ENCODE measurements around the gene CLDN20.

Gene CLDN20

GRCh38 chr6:155262655-155263054, 1.2 kb upstream of the CLDN20 start:
- H3K9me3 ChIP-seq (ENCODE audit: control insufficient read depth, insufficient read depth, low read depth, low read length): no peaks in the 10 kb centered on the region
- H3K27ac ChIP-seq (ENCODE audit: extremely low read depth, low read depth, low read length): no peak overlapping the region
- H3K36me3 ChIP-seq (ENCODE audit: control insufficient read depth in 2 of 2, insufficient read depth in 1 of 2, low read length in 2 of 2): peaks cover 0 to 62% of the 10 kb centered on the region in 2 experiments; a peak in 2 of 3 replicates
- ChIA-PET POLR2A (no interaction called here), CTCF (no interaction called here)
- H3K4me3 ChIP-seq (ENCODE audit: low read depth, low read length): no peak overlapping the region
- TF ChIP-seq ELK4 (IDR thresholded peaks at IDR 0.05; ENCODE audit: borderline replicate concordance, low read depth, low read length): no peak
- no peak for TF ChIP-seq ZNF132 (tag by site-specific recombination; IDR thresholded peaks at IDR 0.05; ENCODE audit: borderline replicate concordance)
- TF ChIP-seq ZNF140 (tag by site-specific recombination; IDR thresholded peaks at IDR 0.05): no peak
- no peaks in the 10 kb centered on the region for H3K4me1 ChIP-seq (ENCODE audit: control insufficient read depth, insufficient read depth, low read length)

- ChIA-PET CTCF (interaction anchor here (0.6 to 0.7 kb wide), 2 partner anchors 56 to 338 kb away, joined by 3 to 4 read pairs; no protein-coding TSS in a partner anchor), POLR2A (no interaction called here)
- no peak overlapping the region for H3K27ac ChIP-seq (ENCODE audit: extremely low read depth, low read depth, low read length)
- peaks cover 0 to 43% of the 10 kb centered on the region in 2 experiments; a peak in 2 of 3 replicates for H3K36me3 ChIP-seq (ENCODE audit: control insufficient read depth in 2 of 2, insufficient read depth in 1 of 2, low read length in 2 of 2)
- no peaks in the 10 kb centered on the region for H3K4me1 ChIP-seq (ENCODE audit: control insufficient read depth, insufficient read depth, low read length)
- no peaks in the 10 kb centered on the region for H3K9me3 ChIP-seq (ENCODE audit: control insufficient read depth, insufficient read depth, low read depth, low read length)
- no peak for TF ChIP-seq FEZF1 (tag by site-specific recombination; IDR thresholded peaks at IDR 0.05)
- H3K4me3 ChIP-seq (ENCODE audit: low read depth, low read length): no peak overlapping the region
Observed at GRCh38 chr6:155264693-155265320, 994 bp downstream of the CLDN20 start.

GRCh38 chr6:155265843-155266535, 2.2 kb downstream of the CLDN20 start:
- TF ChIP-seq ZNF10 (tag by site-specific recombination; IDR thresholded peaks at IDR 0.05): peak; percentile 82
- TF ChIP-seq PRDM2 (tag by site-specific recombination; IDR thresholded peaks at IDR 0.05; ENCODE audit: borderline replicate concordance): no peak
- Histone ChIP-seq H3K27ac (ENCODE audit: extremely low read depth, low read depth, low read length) (no peak overlapping the region), H3K4me1 (ENCODE audit: control insufficient read depth, insufficient read depth, low read length) (no peaks in the 10 kb centered on the region), H3K36me3 (ENCODE audit: control insufficient read depth in 2 of 2, insufficient read depth in 1 of 2, low read length in 2 of 2) (peaks cover 0 to 43% of the 10 kb centered on the region in 2 experiments; a peak in 2 of 3 replicates), H3K9me3 (ENCODE audit: control insufficient read depth, insufficient read depth, low read depth, low read length) (no peaks in the 10 kb centered on the region), H3K4me3 (ENCODE audit: low read depth, low read length) (no peak overlapping the region)
- ChIA-PET CTCF (interaction anchor here (0.7 kb wide), 1 partner anchor 55 kb away, joined by 3 read pairs; no protein-coding TSS in a partner anchor), POLR2A (no interaction called here)

GRCh38 chr6:155267411-155267810, 3.6 kb downstream of the CLDN20 start:
- H3K36me3 ChIP-seq (ENCODE audit: control insufficient read depth in 2 of 2, insufficient read depth in 1 of 2, low read length in 2 of 2): peaks cover 0 to 34% of the 10 kb centered on the region in 2 experiments; a peak in 2 of 3 replicates
- H3K27ac ChIP-seq (ENCODE audit: extremely low read depth, low read depth, low read length): no peak overlapping the region
- H3K4me1 ChIP-seq (ENCODE audit: control insufficient read depth, insufficient read depth, low read length): no peaks in the 10 kb centered on the region
- ChIA-PET CTCF (interaction anchor here (0.6 to 2.9 kb wide), 11 partner anchors 9 to 509 kb away, joined by 3 to 19 read pairs (median 4); no protein-coding TSS in a partner anchor), POLR2A (no interaction called here)
- no peaks in the 10 kb centered on the region for H3K9me3 ChIP-seq (ENCODE audit: control insufficient read depth, insufficient read depth, low read depth, low read length)
- no peak overlapping the region for H3K4me3 ChIP-seq (ENCODE audit: low read depth, low read length)
- TF ChIP-seq ZNF24 (tag by site-specific recombination; IDR thresholded peaks at IDR 0.05) (no peak), ZNF169 (tag by site-specific recombination; IDR thresholded peaks at IDR 0.05) (no peak), AEBP2 (tag by site-specific recombination; IDR thresholded peaks at IDR 0.05; ENCODE audit: borderline replicate concordance) (no peak), ZNF664 (tag by site-specific recombination; IDR thresholded peaks at IDR 0.05) (no peak), ZNF521 (tag by site-specific recombination; IDR thresholded peaks at IDR 0.05) (no peak), GLI4 (tag by site-specific recombination; IDR thresholded peaks at IDR 0.05) (no peak), KLF10 (tag by site-specific recombination; IDR thresholded peaks at IDR 0.05) (no peak), PATZ1 (tag by site-specific recombination; IDR thresholded peaks at IDR 0.05) (no peak)
